Activated T-helper 1 cell treated with Interleukin-2 at 50 U/mL for 16 hours (primary cell): Measurements from ENCODE around the gene CFAP69.
"Not testable (repeated sequence)": the region's sequence is repeated elsewhere in the genome, so short reads cannot be mapped to it uniquely, and the experiment has no call there.

Source experiments
- DNase-seq: peaks from one replicate; pipeline ENCODE4 v3.0.0-alpha.2; 2020; ENCODE audit warnings: low read depth

CFAP69 gene

DNA sequence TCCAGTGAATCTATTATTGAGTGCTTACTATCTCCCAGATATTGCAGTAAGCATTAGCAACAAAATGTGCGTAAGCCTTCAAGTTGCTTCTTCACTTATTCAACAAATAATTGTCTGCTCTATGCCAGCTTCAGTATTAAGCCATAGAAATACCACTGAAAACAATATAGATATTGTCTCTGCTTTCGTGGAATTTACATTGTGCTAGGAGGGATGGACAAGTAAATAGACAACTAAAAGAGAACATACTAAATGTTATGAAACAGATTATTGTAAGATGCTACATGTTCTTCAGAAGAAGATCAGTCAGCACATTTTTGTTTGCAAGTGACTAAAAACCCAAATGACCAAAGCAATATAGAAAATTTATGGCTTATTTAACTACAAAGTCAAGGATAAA, 27.3 kb downstream of the CFAP69 start:
- DNase-seq: no peak

GRCh38 chr7:90274161-90274560, 29.2 kb downstream of the CFAP69 start:
- DNase-seq: no peak

GRCh38 chr7:90276033-90276728, 31.2 kb downstream of the CFAP69 start:
- no peak for DNase-seq

GRCh38 chr7:90288154-90288553, 43.2 kb downstream of the CFAP69 start:
- DNase-seq: no peak

DNA sequence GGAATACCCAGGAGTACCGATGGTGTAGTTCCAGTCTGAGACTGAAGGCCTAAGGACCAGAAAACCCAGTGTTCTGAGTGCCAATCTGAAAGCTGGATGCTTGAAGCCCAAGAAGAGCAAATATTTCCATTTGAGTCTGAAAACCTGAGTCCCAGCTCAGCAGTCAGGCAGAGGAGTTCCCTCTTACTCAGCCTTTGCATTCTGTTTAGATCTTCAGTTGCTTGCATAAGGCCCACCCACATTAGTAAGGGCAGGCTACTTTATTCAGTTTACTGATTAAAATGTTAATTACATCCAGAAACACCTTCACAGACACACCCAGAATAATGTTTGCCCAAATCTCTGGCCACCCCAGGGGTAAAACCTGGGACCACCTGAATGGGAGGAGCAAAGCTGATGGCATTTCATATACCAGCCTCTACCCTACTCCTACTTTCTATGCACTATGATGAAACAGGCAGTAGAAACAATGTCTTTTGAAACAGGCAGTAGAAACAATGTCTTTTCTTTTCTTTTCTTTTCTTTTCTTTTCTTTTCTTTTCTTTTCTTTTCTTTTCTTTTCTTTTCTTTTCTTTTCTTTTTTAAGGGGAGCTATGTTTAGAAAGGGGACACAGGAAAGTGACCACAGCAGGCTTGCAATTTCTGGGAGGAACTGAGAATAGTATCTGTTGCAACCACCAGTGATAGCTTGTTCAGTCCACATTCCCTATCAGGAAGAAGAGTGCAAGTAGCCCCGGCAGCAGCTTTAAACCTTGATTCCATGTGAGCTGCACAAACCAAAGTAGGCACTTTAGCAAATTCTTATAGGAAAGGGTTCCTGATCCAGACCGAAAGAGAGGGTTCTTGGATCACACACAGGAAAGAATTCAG, 45.5 kb downstream of the CFAP69 start:
- DNase-seq: no peak

- no peak for DNase-seq
Measured at GRCh38 chr7:90298145-90299038, 53.4 kb downstream of the CFAP69 start.

GRCh38 chr7:90303241-90303640, 58.3 kb downstream of the CFAP69 start:
- no peak for DNase-seq

- no peak for DNase-seq
Measured at GRCh38 chr7:90309872-90310271, 64.9 kb downstream of the CFAP69 start.

GRCh38 chr7:90311175-90311574, 66.2 kb downstream of the CFAP69 start:
- DNase-seq: no peak

DNA sequence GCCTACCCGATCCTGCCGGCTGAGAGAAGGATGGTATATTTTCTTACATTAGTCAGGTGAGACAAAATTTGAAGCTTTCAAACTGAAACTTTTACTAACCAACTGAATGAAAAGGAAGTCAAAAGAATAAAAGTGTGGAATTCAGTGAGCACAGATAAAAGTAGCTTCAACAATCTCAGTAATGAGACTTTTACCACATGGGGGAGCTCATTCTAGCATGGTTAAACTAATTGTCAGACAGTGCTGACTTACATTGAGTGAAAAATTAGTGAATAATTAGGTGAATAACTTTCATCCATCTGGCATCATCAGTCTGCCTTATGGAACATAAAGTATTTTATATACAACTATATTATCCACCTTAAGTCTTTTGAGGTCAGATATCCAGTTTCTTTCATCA, 67.8 kb downstream of the CFAP69 start:
- DNase-seq: no peak

- DNase-seq: no peak
Measured at GRCh38 chr7:90313907-90314306, 68.9 kb downstream of the CFAP69 start.

GRCh38 chr7:90320014-90320413, 75.0 kb downstream of the CFAP69 start:
- DNase-seq: no peak

- no peak for DNase-seq
Measured at GRCh38 chr7:90320418-90320800, 75.4 kb downstream of the CFAP69 start.

GRCh38 chr7:90320801-90321494, 76.0 kb downstream of the CFAP69 start, which contains the start of gene FAM237B:
TSS of gene FAM237B (minus strand) at chr7:90321304. CDS start at chr7:90319748, 1,556 bp downstream.
- DNase-seq: no peak

DNA sequence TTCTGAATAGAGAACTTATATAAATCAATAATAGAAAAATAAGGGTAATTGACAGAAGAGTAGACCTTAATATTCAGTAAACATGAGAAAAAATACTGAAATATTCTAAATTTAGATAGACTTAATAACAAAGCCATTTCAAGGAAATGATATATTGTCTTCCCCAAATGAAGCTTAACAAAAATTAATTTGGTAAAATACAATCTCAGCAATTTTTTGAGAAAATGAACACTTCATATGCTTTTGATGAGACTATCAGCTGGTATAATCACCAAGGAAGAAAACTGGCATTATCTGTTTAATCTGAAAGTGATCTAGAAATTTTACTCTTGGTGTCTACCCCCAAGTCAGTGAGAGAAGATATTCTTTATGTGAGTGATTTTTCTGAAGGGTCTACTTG, 77.9 kb downstream of the CFAP69 start:
- DNase-seq: no peak

DNA sequence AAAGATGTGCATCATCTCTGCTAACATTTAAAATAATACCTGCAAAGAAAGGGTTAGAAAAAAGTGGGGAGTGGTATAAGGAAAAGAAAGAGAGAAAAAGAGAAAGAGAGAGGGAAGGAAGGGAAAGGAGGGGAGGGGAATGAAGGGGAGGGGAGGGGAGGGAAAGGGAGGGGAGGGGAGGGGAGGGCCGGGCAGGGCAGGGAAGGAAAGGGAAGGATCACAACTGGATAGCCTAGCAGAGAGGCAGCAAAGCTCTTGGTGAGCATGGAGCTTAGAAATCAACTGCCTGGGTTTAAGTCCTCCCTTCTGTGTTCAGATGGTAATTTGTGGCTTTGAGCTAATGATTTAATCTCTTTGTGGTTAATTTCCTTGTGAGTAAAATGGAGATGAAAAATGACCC, 81.5 kb downstream of the CFAP69 start:
- no peak for DNase-seq

- no peak for DNase-seq
Measured at GRCh38 chr7:90334193-90334843, 89.3 kb downstream of the CFAP69 start.

DNA sequence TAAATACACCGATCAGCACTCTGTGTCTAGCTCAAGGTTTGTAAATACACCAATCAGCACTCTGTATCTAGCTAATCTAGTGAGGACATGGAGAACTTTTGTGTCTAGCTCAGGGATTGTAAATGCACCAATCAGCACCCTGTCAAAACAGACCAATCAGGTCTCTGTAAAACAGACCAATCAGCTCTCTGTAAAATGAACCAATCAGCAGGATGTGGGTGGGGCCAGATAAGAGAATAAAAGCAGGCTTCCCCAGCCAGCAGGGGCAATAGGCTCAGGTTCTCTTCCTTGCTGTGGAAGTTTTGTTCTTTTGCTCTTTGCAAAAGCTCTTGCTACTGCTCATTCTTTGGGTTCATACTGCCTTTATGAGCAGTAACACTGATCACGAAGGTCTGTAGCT, 90.0 kb downstream of the CFAP69 start:
- not testable (repeated sequence) for DNase-seq

- no peak for DNase-seq
Measured at GRCh38 chr7:90337106-90337505, 92.1 kb downstream of the CFAP69 start.

- no peak for DNase-seq
Measured at GRCh38 chr7:90345016-90345415, 100.0 kb downstream of the CFAP69 start.
